Measurements from ENCODE around the gene ATP6V1F.
"Not testable (repeated sequence)": the region's sequence is repeated elsewhere in the genome, so short reads cannot be mapped to it uniquely, and the experiment has no call there.

Gene ATP6V1F

DNA sequence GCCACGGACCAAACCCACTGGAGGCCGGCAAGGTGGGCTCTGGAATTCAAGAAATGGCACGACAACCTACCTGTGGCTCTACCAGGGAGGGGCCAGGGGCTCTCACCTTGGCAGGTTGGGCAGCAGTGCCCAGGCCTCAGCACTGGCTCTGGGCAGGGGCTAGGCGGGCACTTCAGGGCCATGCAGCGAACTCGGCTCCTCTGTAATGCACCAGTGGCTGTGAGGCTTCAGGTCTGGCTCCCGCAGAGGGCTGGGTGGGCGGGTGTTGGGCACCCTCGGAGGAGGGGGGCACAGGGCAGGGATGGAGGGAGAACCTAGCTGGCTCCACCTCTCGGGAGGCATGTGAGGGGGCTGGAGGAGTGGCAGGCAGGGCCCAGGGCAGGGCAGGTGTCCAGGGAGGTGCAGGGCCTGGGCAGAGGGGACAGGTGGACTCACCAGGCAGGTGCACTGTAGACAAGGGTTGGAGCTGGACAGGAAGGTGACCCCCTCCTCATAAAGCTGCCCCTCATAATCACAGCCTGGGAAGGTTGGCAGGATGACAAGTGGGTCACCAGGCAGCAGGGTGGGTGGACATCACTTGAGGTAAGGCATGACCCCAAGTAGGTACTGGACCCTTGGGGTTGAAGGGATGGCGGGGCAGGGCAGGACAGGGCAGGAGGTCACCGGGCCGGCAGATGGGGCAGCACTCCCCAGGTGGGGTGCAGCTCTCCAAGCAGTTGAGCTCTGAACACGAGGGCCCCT lies 41.1 kb downstream of the ATP6V1F start:
- no peak for FAIRE-seq

DNA sequence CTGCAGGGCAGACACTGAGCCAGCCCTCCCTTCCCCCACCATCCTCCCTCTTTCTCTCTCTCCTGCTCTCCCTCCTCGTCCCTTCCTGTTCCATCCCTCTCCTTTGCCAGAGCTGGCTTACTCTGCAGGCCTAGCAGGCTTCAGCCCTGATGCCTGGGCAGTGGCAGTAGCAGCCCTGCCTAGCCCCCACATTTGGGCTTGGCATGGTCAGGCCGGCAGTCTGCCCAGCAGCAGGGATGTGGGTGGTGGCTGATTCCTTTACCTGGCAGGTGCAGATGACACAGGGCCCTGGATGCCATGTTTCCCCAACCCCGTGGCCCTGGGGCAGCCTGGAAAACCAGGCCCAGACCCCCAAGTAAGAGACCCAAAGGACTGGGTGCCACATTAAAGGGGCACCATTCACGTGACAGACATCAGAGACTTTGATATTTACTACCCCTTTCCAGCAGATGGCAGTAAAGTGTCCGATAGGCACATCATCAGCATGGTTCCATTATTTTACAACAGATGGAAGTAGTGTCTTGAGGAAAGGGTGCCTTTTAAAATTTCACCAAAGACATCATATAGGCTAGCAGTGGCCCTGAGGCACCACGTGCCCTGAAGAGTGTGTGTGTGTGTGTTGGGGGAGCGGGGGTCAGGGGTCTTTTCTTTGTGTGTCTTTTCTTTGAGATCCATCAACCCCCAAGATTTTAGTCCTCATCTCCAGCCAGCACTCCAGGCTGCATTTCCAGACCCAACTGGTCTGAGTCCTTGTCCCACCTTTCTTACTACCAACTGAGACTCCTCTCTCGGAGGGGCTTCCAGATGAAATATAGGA lies 41.9 kb downstream of the ATP6V1F start:
- peak; percentile 24 for FAIRE-seq

DNA sequence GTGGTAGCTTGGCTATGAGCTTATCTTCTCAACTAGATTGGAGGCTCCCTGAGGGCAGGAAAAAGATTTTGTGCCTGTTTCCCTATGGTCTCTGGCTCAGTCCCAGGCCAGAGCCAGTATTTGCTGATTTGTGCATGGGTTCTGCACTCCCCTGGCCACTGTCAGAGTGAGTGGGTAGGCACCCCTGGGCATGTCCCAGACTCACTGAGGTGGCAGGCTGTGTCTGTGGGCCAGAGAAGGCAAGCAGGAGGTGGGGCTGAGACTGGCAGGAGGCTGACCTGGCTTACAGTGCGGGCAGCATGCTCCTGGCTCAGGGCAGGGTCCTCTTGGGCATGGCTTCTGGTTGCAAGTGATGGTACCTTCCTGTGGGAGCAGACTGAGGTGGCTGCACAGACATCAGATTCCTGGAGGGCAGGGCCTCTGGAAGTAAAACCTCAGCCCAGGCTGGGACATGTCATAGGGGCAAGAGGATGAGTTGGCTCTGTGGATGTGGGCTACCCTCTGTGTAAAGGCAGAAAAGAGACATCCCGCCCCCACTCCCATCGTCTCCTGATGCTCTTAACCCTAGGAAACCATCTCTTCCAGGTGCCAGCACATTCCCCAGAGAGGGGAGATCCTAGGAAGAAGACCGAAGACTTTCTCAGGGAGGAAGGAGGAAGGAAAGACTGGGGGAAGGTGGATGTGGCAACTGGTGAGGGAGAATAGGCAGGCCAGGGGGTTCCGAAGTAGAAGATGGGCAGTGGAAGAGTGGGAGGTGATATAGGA lies 43.5 kb downstream of the ATP6V1F start:
- FAIRE-seq: no peak

DNA sequence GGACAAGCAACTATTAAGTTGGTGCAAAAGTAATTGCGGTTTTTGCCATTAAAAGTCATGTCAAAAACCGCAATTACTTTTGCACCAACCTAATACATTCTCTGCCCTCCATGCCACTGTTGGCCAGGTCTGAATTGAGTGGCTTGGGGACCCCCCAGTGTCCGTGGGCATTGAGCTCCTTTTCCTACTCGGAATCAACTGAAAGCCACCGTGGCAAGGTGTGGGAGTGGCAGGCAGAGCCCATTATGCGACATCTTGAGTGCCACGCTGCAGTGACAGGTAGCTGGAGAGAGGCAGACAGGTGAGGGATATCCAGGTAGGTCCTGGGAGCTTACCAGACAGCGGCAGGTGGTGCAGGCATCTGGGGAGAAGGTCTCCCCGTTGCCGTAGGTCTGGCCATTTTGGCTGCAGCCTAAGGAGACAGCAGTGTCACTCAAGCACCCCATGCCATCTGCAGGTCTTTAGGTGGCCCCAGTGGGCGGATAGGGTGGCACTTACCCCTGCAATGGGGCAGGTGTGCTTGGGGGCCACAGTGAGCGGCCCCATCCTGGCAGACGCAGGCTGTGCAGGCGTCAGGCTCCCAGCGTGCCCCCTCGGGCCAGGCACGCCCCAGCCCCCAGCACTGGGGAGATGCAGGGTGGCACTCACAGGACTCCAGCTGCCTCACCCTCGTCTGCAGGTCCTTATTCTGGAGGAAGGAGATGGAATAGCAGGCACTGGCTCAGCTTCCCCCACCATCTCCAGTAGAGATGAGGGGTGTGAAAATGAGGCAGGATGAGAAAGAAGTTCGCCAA lies 44.3 kb downstream of the ATP6V1F start:
- FAIRE-seq: no peak

DNA sequence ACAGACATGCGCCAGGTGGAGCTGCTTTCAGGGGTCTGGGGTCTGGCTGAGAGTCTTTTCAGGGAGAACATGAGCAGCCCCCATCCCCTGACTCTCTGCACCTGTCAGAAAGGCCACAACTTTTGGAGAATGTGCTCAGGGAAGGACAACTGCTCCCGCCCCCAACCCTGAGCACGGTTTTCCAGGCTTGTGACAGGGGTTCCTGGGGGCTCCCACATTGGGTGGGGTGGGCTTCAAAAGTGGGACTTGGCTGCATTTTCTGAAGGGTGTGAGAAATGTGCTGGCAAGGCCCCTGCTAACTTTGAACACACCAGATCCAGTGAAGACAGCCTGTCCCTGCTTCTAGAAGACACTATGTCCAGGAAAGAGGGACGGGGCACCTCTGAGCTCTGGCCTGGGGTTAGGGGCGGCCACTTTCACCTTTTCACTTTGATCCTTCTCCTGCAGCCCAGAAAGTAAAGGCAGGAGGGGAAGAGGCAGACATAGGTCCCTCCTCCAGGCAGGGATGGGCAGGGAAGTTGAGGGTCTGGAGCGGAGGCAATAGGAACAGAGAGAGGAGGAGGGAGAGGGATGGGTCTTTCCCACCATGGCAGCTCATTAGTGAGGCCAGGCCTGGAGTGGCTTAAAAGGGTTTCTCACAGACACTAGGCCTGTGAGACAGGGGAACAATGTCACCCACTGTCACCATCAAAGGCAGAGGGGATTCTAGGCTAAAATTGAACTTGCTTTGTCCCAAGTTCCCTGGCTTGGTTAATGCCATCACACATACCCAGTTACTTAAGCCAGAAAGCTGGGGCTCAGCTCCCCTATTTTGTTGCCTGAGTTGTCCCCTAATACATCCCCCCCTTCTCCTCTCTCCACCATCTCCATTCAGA lies 46.3 kb downstream of the ATP6V1F start:
- FAIRE-seq: no peak

DNA sequence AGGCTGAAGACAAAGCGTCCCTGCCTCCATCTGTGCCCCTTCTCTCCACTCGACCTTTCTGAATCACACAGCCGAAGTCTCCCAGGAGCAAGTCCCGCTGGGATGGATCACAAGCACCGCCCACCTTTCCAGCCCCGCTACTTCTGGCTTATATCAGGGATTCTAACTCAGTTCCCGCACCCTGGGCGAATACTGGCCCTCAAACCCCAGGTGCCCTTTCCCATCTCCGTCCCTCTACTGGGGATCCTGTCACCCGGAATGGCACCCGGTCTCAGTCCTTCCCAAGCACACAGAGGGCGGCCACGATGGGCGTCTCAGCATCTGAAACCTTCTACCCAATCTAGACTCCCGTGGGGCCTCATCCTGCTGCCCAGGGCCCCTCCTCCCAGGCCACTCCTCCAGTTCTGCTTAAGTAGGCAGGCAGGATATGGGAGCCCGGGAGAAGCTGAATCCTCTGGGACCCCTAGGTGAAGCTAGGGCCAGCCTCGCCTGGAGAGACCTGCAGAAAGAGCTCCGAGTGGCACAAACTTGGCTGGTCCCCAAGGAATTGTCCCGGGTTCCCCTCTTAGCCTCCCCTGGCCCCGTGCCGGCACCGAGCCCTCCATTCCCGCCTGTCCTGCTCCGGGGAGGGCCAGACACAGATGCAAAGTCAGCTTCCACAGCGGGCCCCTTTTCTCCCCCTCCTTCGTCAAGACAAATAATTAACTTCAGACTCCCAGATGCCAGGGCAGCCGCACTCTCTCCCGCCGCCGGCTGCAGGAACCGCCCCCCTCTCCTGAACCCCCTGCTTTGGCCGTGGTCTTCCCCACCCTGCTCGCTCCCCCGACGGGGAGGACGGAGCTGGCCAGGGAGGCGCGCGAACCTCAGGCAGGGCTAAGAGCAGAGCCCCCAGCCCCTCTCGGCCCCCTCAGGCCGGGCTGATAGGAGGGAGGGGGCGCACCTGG lies 47.2 kb downstream of the ATP6V1F start:
- FAIRE-seq: no peak

DNA sequence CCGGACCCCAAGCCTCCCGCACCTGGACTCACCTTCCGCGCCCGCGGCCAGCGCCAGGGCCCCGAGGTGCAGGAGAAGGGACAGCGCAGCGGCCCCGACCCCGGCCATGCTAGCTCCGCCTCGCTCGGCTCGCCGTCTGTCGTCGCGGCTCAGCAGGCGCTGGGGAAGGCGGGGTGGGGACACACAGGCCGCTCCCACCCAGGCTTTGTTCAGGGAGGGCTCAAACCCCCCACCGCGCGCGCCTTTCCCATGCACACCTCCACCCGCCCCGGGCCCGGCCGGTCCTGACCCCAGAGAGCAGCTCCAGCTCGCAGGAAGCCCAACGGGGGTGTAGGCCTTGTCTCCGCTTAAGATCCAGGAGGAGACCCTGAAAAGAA lies 47.9 kb downstream of the ATP6V1F start, which contains the start of gene KCP:
KCP (minus strand) TSS at position 141 of the 377 bp plus-strand sequence; CDS start at position 108, 33 bp downstream.
- no peak for FAIRE-seq

DNA sequence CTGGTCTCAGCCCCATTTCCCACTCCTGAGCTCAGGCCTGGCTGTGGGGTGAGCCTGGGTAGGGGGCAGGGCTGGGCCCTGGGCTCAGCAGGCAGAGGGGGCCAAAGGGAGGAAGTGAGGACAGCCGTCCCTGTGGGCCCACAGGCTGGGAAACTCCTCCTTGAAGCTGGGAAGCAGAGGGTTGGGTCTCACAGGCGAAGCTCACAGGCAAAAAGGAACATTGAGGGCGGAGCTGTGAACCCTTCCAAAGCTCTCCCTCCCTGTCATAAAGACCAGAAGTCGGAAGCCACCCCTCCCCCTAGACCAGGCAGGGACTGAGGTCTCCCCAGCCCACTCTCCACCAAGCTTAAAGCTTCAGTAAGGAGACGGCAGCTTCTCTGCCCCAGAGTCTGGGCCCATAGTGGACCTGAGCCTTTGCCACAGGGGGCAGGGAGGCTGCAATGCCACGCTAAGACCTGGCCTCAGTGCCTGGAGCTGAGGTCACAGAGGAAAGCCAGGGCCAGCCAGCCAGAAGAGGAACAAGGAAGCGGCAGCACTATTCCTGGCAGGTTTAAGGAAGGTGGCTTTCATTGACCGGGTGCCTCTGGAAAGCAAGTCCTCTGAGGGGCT lies 48.9 kb downstream of the ATP6V1F start:
- FAIRE-seq: no peak

DNA sequence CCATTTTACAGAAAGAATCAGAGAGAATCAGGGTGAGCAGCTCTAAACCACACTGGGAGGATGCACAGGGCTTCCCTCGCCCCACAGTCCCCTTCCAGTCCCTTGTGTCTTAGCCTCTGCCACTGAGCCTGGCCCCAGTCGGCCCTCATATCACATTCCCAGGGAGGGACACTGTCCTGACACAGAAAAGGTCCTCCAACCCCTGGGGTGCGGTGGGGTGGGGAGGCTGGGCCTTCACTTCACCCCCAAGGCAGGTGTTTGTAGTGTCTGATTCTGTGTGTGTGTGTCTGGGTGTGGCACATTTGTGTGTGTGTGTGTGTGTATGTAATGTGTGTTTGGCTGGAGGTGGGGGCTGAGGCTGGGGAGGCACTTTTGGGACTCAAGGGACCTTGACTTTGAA lies 49.6 kb downstream of the ATP6V1F start:
- FAIRE-seq: no peak

DNA sequence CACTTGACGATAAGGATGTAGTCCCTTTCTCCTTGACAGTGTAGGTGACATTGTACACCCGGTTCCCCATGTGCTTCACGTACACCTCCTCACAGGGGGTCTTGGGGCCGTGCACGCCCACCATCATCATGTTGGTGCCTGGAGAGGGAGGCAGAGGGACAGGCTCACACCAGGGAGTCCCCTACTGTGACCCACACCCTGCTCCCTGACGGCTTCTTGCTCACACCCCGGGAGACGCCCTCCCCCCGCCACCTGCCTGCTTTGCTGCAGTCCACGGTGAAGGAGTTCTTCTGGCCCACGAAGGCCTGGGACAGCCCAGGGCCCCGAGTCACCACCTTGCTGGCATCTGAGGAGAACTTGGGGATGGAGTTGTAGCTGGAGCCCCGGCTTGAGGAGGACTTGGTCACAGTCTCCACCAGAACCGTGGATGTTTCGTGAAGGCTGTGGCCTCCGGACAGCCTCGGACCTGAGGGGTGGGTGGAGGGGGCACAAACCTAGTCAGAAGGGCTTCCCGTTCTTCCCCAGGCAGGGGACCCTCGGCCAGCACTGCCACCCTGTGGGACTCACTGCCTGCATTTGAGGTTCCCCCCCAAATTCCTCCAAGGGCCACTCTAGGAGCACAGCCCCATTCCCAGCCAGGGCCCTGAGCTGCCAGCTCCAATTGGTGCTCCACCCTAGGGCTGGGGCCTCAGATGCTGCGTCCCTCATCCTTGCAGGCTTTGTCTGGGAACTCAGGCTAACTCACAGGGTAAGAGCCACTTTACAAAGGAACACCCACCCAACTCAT lies 50.2 kb downstream of the ATP6V1F start:
- not testable (repeated sequence) for FAIRE-seq

DNA sequence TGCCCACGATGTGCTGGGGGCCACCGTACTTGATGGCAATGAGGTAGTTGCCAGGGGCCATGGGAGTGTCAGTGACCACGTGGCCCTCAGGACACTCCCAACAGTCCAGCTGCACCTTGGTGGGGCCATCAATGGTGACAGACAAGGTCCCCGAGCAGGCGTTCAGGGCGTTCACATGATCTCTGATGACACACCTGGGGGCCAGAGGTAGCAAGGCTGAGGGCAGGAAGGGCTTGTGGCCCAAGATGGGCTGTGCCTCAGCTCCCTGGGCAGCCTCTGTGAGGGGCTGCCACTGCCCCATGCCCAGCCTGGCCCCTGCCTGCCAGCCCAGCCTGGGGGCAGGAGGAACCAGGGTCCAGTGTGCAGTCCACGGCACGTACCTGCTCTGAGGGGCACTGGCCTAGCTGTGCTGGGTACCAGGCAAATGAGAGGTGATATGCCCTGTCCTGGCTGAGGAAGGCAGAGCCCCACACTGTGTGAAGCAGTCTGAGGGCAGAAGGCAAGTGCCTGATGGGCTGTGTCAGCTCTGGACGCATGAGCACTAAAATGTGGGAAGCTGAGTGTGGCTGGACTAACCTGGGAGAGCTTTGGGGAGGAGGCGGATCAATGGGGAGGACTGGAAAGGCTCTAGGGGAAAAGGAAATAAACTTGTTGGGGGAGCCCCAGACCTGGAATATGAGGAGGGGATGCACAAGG lies 51.4 kb downstream of the ATP6V1F start:
- no peak for FAIRE-seq

DNA sequence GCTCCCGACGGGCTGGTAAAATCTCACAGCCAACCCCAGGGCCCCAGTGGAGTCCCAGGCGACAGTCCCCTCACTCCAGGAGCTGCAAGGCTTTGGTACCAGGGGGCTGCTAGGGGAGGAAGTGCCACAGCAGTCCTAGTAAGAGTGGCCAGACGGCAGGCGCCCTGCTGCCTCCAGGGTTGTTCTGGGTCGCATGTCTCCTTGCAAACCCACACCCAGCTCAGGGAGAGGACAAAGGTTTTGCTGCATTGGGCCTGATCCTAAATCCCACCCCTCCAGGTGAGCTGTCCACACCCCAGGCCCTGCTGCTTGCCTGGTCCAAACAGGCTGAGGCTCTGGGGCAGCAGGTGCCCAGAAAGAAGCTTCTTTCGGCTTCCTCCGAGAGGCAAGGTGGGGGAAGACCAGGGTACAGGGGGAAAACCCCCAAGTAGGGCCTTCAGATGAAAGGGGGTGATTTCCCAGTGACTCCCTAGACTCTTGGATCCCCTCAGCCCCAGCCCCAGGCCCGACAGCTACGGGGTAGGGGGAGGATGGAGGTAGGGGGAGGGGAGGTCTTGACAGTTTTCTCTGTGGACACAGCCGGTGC lies 52.0 kb downstream of the ATP6V1F start:
- FAIRE-seq: no peak

DNA sequence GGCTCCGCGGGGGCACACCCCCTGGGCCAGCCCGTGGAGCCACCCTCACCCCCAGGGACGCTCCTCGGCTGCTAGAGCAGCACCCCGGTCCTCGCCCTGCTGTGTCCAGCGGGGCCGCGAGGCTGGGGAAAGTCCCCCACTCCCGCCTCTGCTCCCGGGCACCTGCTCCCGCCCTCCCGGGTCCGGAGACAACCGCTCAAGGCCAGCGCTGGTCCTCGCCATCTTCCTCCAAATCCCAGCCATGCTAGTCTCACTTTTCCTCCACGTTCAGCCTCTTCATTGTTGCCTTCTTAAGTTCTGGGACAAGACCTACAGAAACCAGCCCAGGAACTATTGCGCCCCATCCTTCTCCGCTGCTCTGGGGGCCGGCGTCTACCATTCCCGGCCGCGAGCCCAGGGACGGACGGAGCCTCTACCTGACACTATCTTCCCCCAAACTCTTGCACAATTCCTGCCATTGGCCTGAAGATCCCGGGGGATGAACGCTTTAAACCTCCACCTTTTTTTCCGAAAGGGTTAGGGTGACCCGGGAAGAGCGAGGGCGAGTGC lies 52.7 kb downstream of the ATP6V1F start:
- no peak for FAIRE-seq

Measured in islet of Langerhans (tissue), 1 donor.